Heart left ventricle (tissue), 16 donors: Measurements from ENCODE around the gene RGCC. TPM values are rescaled to one million over a fixed set of nuclear protein-coding genes. Genes with fewer than 3 reads are reported as not detected.

Experiments used
- ATAC-seq, 4 donors: fragments of 200-7000 bp; cut with Tn5 transposase; one replicate each; pipeline ENCODE4 v1.9.1; 2020 to 2022; ENCODE audit warnings: moderate library complexity in 4 of 4, mild to moderate bottlenecking in 3 of 4, moderate number of reproducible peaks in 1 of 4
- DNase-seq, 5 donors: peaks; one replicate each; pipeline ENCODE4 v3.0.0-alpha.2; 2020
- H3K27ac ChIP-seq, 12 donors: fragments of 200-600 bp; sonication (generic) in 4 of 12; one replicate each; pipeline versions ENCODE4 v1.5.0 to v1.8.0; 2016 to 2022; ENCODE audit warnings: mild to moderate bottlenecking in 2 of 12
- H3K27me3 ChIP-seq, 9 donors: fragments of 200-600 bp; sonication (generic) in 2 of 9; one replicate each; pipeline versions ENCODE4 v1.5.1 to v1.8.0; 2016 to 2022; ENCODE audit warnings: mild to moderate bottlenecking in 3 of 9
- H3K36me3 ChIP-seq, 9 donors: fragments of 200-600 bp; sonication (generic) in 2 of 9; one replicate each; pipeline versions ENCODE4 v1.5.0 to v1.8.0; 2018 to 2022; ENCODE audit warnings: mild to moderate bottlenecking in 2 of 9
- H3K4me1 ChIP-seq, 12 donors: fragments of 200-600 bp; sonication (generic) in 4 of 12; one replicate each; pipeline versions ENCODE4 v1.5.0 to v1.8.0; 2016 to 2022; ENCODE audit warnings: mild to moderate bottlenecking in 3 of 12
- H3K4me3 ChIP-seq, 12 donors: fragments of 200-600 bp; sonication (generic) in 4 of 12; one replicate each; pipeline versions ENCODE4 v1.5.0 to v1.8.0; 2017 to 2022; ENCODE audit warnings: mild to moderate bottlenecking in 9 of 12, moderate library complexity in 4 of 12
- H3K9me3 ChIP-seq, 12 donors: fragments of 200-600 bp; sonication (generic) in 4 of 12; one replicate each; pipeline versions ENCODE4 v1.5.0 to v1.8.0; 2016 to 2022; ENCODE audit warnings: mild to moderate bottlenecking in 1 of 12
- CTCF ChIP-seq, 12 donors: fragments of 200-600 bp; sonication (generic) in 4 of 12; IDR thresholded peaks; one replicate each; pipeline versions ENCODE4 v1.5.0 to v1.8.0; 2018 to 2022; ENCODE audit warnings: antibody characterized with exemption in 12 of 12, mild to moderate bottlenecking in 5 of 12
- POLR2A ChIP-seq, 2 donors: fragments of 450-650 bp; IDR thresholded peaks; one replicate each; pipeline ENCODE4 v1.6.1; 2017; ENCODE audit warnings: antibody characterized with exemption in 2 of 2, mild to moderate bottlenecking in 2 of 2, moderate library complexity in 2 of 2
- WGBS, 4 donors: extraction: QIAGEN DNeasy Blood & Tissue Kit in 2 of 4; methylation state at CpG; one replicate each; pipeline versions ENCODE4 v1.1.5 to v1.1.7; 2013 to 2018; 5-methylcytosine and 5-hydroxymethylcytosine counted together
- intact Hi-C, 10 donors: fragments of 100-400 bp; cut with DNase I; formaldehyde crosslinking; loops; one replicate each; pipeline versions ENCODE4 v1.11.1 to v1.14.2; 2022
- polyA plus RNA-seq, 2 donors: library from polyadenylated mRNA; stranded (reverse); fragments of 200-250 nt; gene quantifications; one replicate each; pipeline ENCODE4 v1.2.3, GENCODE V29; 2013
- total RNA-seq, 9 donors: library from RNA; depleted of rRNA in 2 of 9; stranded (reverse); fragments of >200 nt in 2 of 9; fragmentation: NEBNext Ultra II Directional in 3 of 9; extraction: Animal tissue kit (Norgen Biotek cat#: 25700) in 3 of 9; gene quantifications; one replicate each; pipeline versions ENCODE4 v1.1.0 to v1.2.4, GENCODE V29; 2016 to 2023
- donor health status: ischemic (EF 13 %, LVEDD 7.1; RV severe dilation, severe dysfunction).
- donor health status: healthy with polysubstance abuse.
- donor health status: DM: no; HTN: yes; CAD: no.
- donor health status: DM: no; HTN: no; CAD: no.
- donor health status: ischemic (EF 25% LVEDD 6.9; RV normal size, moderate dysfunction).
- donor health status: ischemic (EF 25% LVEDD 5.7; RV mildly dilated, moderate dysfunction).
- donor health status: healthy.
- donor health status: DM: yes; HTN: yes; CAD: no.
- donor health status: ischemic (EF 35%, LVEDD 5.7; RV mildly dilated, moderate dysfunction).
- donor health status: nonischemic (EF 11% LVEDD 7.7; RV severe dilation, severe dysfunction).
- donor health status: DM: yes; HTN: yes; CAD: no.
- donor health status: PGD.
- donor health status: ischemic (EF 29% LVEDD 5.4; RV normal size, mild dysfunction).
- donor health status: nonischemic (EF 23%, LVEDD 6.1; RV moderate dilation, normal function).

RGCC gene
- total and polyA plus RNA-seq, 11 donors, result 22.9 to 228 (median 48.6) TPM

- H3K27ac ChIP-seq, result peak overlapping the region; percentile 73 to 93 (median 85)
- TF ChIP-seq POLR2A (IDR thresholded peaks at IDR 0.05), result no peak
- no peak for TF ChIP-seq CTCF (IDR thresholded peaks at IDR 0.05)
- intact Hi-C loops, result loop anchor here in 4 of 10 donors (5.0 to 10.0 kb wide), 4 partner anchors 85 to 187 kb away; no protein-coding TSS in a partner anchor
- ATAC-seq, result no peak
- peak overlapping the region; percentile 1 to 92 (median 76) for H3K4me3 ChIP-seq
- H3K9me3 ChIP-seq, result no peaks in the 10 kb centered on the region
- WGBS, 4 donors, result 45 to 60% (median 53%) methylated on average over 2 of the region's 2 CpGs
- H3K36me3 ChIP-seq, result peaks cover 0 to 40% (median 7%) of the 10 kb centered on the region in 9 donors
- peaks cover 0 to 70% (median 21%) of the 10 kb centered on the region in 12 donors for H3K4me1 ChIP-seq
- DNase-seq, result no peak
- peaks cover 0 to 20% (median 8%) of the 10 kb centered on the region in 9 donors for H3K27me3 ChIP-seq
These were observed 2.7 kb downstream of the RGCC start for GRCh38 chr13:41460074-41460465.

- Histone ChIP-seq H3K9me3 (no peaks in the 10 kb centered on the region), H3K4me3 (peak overlapping the region in 11 of 12 donors; percentile 13 to 92 (median 76)), H3K27me3 (peaks cover 0 to 20% (median 8%) of the 10 kb centered on the region in 9 donors), H3K4me1 (peaks cover 0 to 78% (median 23%) of the 10 kb centered on the region in 12 donors), H3K27ac (peak overlapping the region in 9 of 12 donors; percentile 40 to 93 (median 86)), H3K36me3 (peaks cover 0 to 44% (median 7%) of the 10 kb centered on the region in 9 donors)
- intact Hi-C loops, result loop anchor here in 4 of 10 donors (5.0 to 10.0 kb wide), 4 partner anchors 84 to 186 kb away; no protein-coding TSS in a partner anchor
- TF ChIP-seq CTCF (IDR thresholded peaks at IDR 0.05) (no peak), POLR2A (IDR thresholded peaks at IDR 0.05) (no peak)
- ATAC-seq, result no peak
- no peak for DNase-seq
- whole genome bisulfite sequencing, 4 donors, result 30 to 47% (median 33%) methylated on average over 2 of the region's 2 CpGs
These were observed 3.6 kb downstream of the RGCC start for GRCh38 chr13:41460930-41461329.

- TF ChIP-seq CTCF (IDR thresholded peaks at IDR 0.05), result no peak
- Histone ChIP-seq H3K9me3 (no peaks in the 10 kb centered on the region), H3K27me3 (peaks cover 0 to 20% (median 8%) of the 10 kb centered on the region in 9 donors), H3K4me3 (peak overlapping the region in 11 of 12 donors; percentile 12 to 92 (median 75)), H3K4me1 (peaks cover 0 to 83% (median 25%) of the 10 kb centered on the region in 12 donors), H3K36me3 (peaks cover 0 to 49% (median 9%) of the 10 kb centered on the region in 9 donors), H3K27ac (peak overlapping the region in 11 of 12 donors; percentile 8 to 90 (median 77))
- intact Hi-C loops, result loop anchor here in 4 of 10 donors (5.0 to 10.0 kb wide), 4 partner anchors 83 to 186 kb away; no protein-coding TSS in a partner anchor
- ATAC-seq, result no peak
- 70 to 85% (median 78%) methylated on average over 3 of the region's 3 CpGs for WGBS, 4 donors
- no peak for DNase-seq
These were observed 4.3 kb downstream of the RGCC start for GRCh38 chr13:41461527-41462139.

GRCh38 chr13:41462427-41462826, 5.1 kb downstream of the RGCC start:
- Histone ChIP-seq H3K4me1 (peaks cover 0 to 85% (median 25%) of the 10 kb centered on the region in 12 donors), H3K9me3 (no peaks in the 10 kb centered on the region)
- WGBS, 4 donors, result 54 to 73% (median 68%) methylated on average over 6 of the region's 6 CpGs

More at GRCh38 chr13:41462427-41462826, 5.1 kb downstream of the RGCC start:
- Histone ChIP-seq H3K36me3 (peaks cover 0 to 57% (median 16%) of the 10 kb centered on the region in 9 donors), H3K4me3 (peak overlapping the region in 11 of 12 donors; percentile 20 to 92 (median 75)), H3K27ac (peak overlapping the region; percentile 40 to 90 (median 64)), H3K27me3 (peaks cover 0 to 20% (median 4%) of the 10 kb centered on the region in 9 donors)
- no peak for ATAC-seq
- DNase-seq, result no peak
- TF ChIP-seq POLR2A (IDR thresholded peaks at IDR 0.05) (no peak), CTCF (IDR thresholded peaks at IDR 0.05) (no peak)
- intact Hi-C loops, result loop anchor here in 4 of 10 donors (5.0 to 10.0 kb wide), 4 partner anchors 82 to 185 kb away; no protein-coding TSS in a partner anchor
